ENCODE data around the gene DCBLD2. TPM values are rescaled to one million over a fixed set of nuclear protein-coding genes. Genes with fewer than 3 reads are reported as not detected.

DCBLD2 gene
- 71.5 TPM for polyA plus RNA-seq (2013, experiment 1 of 2)
- polyA plus RNA-seq (2013, experiment 2 of 2), result 66.0 TPM

GRCh38 chr3:98901392-98902350, at the start of gene DCBLD2:
TSS of gene DCBLD2 (minus strand) at chr3:98901695. CDS start at chr3:98901326, 369 bp downstream.
- H3K4me3 ChIP-seq (ENCODE audit: extremely low read depth, insufficient read depth, low read length, poor library complexity, severe bottlenecking), result peak within 1 kb of the TSS; percentile 96
- WGBS, 2 experiments (ENCODE audit: insufficient coverage in 2 of 2), result 0% methylated on average over 46 to 53 of the region's 86 CpGs
- H3K9me3 ChIP-seq (ENCODE audit: control insufficient read depth, low read length), result no peaks in the 10 kb centered on the region
- H3K27ac ChIP-seq (ENCODE audit: low read depth, low read length, severe bottlenecking), result peak within 1 kb of the TSS; percentile 94
- H3K36me3 ChIP-seq (ENCODE audit: control insufficient read depth, insufficient read depth, low read length), result peaks cover 6% of the 10 kb centered on the region
- peaks cover 12% of the 10 kb centered on the region for H3K4me1 ChIP-seq (ENCODE audit: control insufficient read depth, insufficient read depth, low read length, poor library complexity, severe bottlenecking)

GRCh38 chr3:98945666-98946065, 44.2 kb upstream of the DCBLD2 start:
- H3K4me1 ChIP-seq (ENCODE audit: control insufficient read depth, insufficient read depth, low read length, poor library complexity, severe bottlenecking), result no peaks in the 10 kb centered on the region
- H3K9me3 ChIP-seq (ENCODE audit: control insufficient read depth, low read length), result no peaks in the 10 kb centered on the region
- WGBS, 2 experiments (ENCODE audit: insufficient coverage in 2 of 2), result no CpG with 5 or more reads among the region's 1 CpG
- no peak overlapping the region for H3K4me3 ChIP-seq (ENCODE audit: extremely low read depth, insufficient read depth, low read length, poor library complexity, severe bottlenecking)
- H3K36me3 ChIP-seq (ENCODE audit: control insufficient read depth, insufficient read depth, low read length), result no peaks in the 10 kb centered on the region
- H3K27ac ChIP-seq (ENCODE audit: low read depth, low read length, severe bottlenecking), result no peak overlapping the region

GRCh38 chr3:98945101-98945524, 43.6 kb upstream of the DCBLD2 start:
- Histone ChIP-seq H3K9me3 (ENCODE audit: control insufficient read depth, low read length) (no peaks in the 10 kb centered on the region), H3K4me3 (ENCODE audit: extremely low read depth, insufficient read depth, low read length, poor library complexity, severe bottlenecking) (no peak overlapping the region), H3K27ac (ENCODE audit: low read depth, low read length, severe bottlenecking) (no peak overlapping the region), H3K4me1 (ENCODE audit: control insufficient read depth, insufficient read depth, low read length, poor library complexity, severe bottlenecking) (no peaks in the 10 kb centered on the region), H3K36me3 (ENCODE audit: control insufficient read depth, insufficient read depth, low read length) (no peaks in the 10 kb centered on the region)
- WGBS, 2 experiments (ENCODE audit: insufficient coverage in 2 of 2), result no CpG with 5 or more reads among the region's 1 CpG

- H3K36me3 ChIP-seq (ENCODE audit: control insufficient read depth, insufficient read depth, low read length), result no peaks in the 10 kb centered on the region
- no peak overlapping the region for H3K27ac ChIP-seq (ENCODE audit: low read depth, low read length, severe bottlenecking)
- no peak overlapping the region for H3K4me3 ChIP-seq (ENCODE audit: extremely low read depth, insufficient read depth, low read length, poor library complexity, severe bottlenecking)
- H3K9me3 ChIP-seq (ENCODE audit: control insufficient read depth, low read length), result peaks cover 5% of the 10 kb centered on the region
- no peaks in the 10 kb centered on the region for H3K4me1 ChIP-seq (ENCODE audit: control insufficient read depth, insufficient read depth, low read length, poor library complexity, severe bottlenecking)
Measured at GRCh38 chr3:98930413-98930812, 28.9 kb upstream of the DCBLD2 start.

- no peaks in the 10 kb centered on the region for H3K9me3 ChIP-seq (ENCODE audit: control insufficient read depth, low read length)
- H3K4me1 ChIP-seq (ENCODE audit: control insufficient read depth, insufficient read depth, low read length, poor library complexity, severe bottlenecking), result no peaks in the 10 kb centered on the region
- H3K4me3 ChIP-seq (ENCODE audit: extremely low read depth, insufficient read depth, low read length, poor library complexity, severe bottlenecking), result no peak overlapping the region
- no peak overlapping the region for H3K27ac ChIP-seq (ENCODE audit: low read depth, low read length, severe bottlenecking)
- H3K36me3 ChIP-seq (ENCODE audit: control insufficient read depth, insufficient read depth, low read length), result no peaks in the 10 kb centered on the region
- WGBS, 2 experiments (ENCODE audit: insufficient coverage in 2 of 2), result 90 to 100% methylated on average over 2 of the region's 2 CpGs
Measured at GRCh38 chr3:98921957-98922356, 20.5 kb upstream of the DCBLD2 start.

- Histone ChIP-seq H3K9me3 (ENCODE audit: control insufficient read depth, low read length) (no peaks in the 10 kb centered on the region), H3K27ac (ENCODE audit: low read depth, low read length, severe bottlenecking) (no peak overlapping the region), H3K4me3 (ENCODE audit: extremely low read depth, insufficient read depth, low read length, poor library complexity, severe bottlenecking) (no peak overlapping the region), H3K4me1 (ENCODE audit: control insufficient read depth, insufficient read depth, low read length, poor library complexity, severe bottlenecking) (no peaks in the 10 kb centered on the region), H3K36me3 (ENCODE audit: control insufficient read depth, insufficient read depth, low read length) (no peaks in the 10 kb centered on the region)
- 100% methylated on average over 2 of the region's 2 CpGs; no CpG with 5 or more reads in 1 of the 2 experiments for WGBS, 2 experiments (ENCODE audit: insufficient coverage in 2 of 2)
Measured at GRCh38 chr3:98920166-98920565, 18.7 kb upstream of the DCBLD2 start.

- Histone ChIP-seq H3K4me3 (ENCODE audit: extremely low read depth, insufficient read depth, low read length, poor library complexity, severe bottlenecking) (no peak overlapping the region), H3K9me3 (ENCODE audit: control insufficient read depth, low read length) (no peaks in the 10 kb centered on the region), H3K27ac (ENCODE audit: low read depth, low read length, severe bottlenecking) (no peak overlapping the region), H3K36me3 (ENCODE audit: control insufficient read depth, insufficient read depth, low read length) (no peaks in the 10 kb centered on the region), H3K4me1 (ENCODE audit: control insufficient read depth, insufficient read depth, low read length, poor library complexity, severe bottlenecking) (no peaks in the 10 kb centered on the region)
Measured at GRCh38 chr3:98918586-98918985, 17.1 kb upstream of the DCBLD2 start.

GRCh38 chr3:98917608-98918007, 16.1 kb upstream of the DCBLD2 start:
- Histone ChIP-seq H3K4me1 (ENCODE audit: control insufficient read depth, insufficient read depth, low read length, poor library complexity, severe bottlenecking) (no peaks in the 10 kb centered on the region), H3K27ac (ENCODE audit: low read depth, low read length, severe bottlenecking) (no peak overlapping the region)
- whole genome bisulfite sequencing, 2 experiments (ENCODE audit: insufficient coverage in 2 of 2), result no CpG with 5 or more reads among the region's 1 CpG

GRCh38 chr3:98914210-98915080, 12.9 kb upstream of the DCBLD2 start:
- H3K9me3 ChIP-seq (ENCODE audit: control insufficient read depth, low read length), result no peaks in the 10 kb centered on the region
- H3K4me1 ChIP-seq (ENCODE audit: control insufficient read depth, insufficient read depth, low read length, poor library complexity, severe bottlenecking), result no peaks in the 10 kb centered on the region
- no peak overlapping the region for H3K27ac ChIP-seq (ENCODE audit: low read depth, low read length, severe bottlenecking)
- no peaks in the 10 kb centered on the region for H3K36me3 ChIP-seq (ENCODE audit: control insufficient read depth, insufficient read depth, low read length)
- 95 to 98% methylated on average over 4 to 9 of the region's 10 CpGs for WGBS, 2 experiments (ENCODE audit: insufficient coverage in 2 of 2)
- H3K4me3 ChIP-seq (ENCODE audit: extremely low read depth, insufficient read depth, low read length, poor library complexity, severe bottlenecking), result no peak overlapping the region

More at GRCh38 chr3:98917608-98918007, 16.1 kb upstream of the DCBLD2 start:
- H3K36me3 ChIP-seq (ENCODE audit: control insufficient read depth, insufficient read depth, low read length), result no peaks in the 10 kb centered on the region
- no peak overlapping the region for H3K4me3 ChIP-seq (ENCODE audit: extremely low read depth, insufficient read depth, low read length, poor library complexity, severe bottlenecking)
- H3K9me3 ChIP-seq (ENCODE audit: control insufficient read depth, low read length), result no peaks in the 10 kb centered on the region

- Histone ChIP-seq H3K27ac (ENCODE audit: low read depth, low read length, severe bottlenecking) (no peak overlapping the region), H3K9me3 (ENCODE audit: control insufficient read depth, low read length) (peaks cover 3% of the 10 kb centered on the region), H3K36me3 (ENCODE audit: control insufficient read depth, insufficient read depth, low read length) (no peaks in the 10 kb centered on the region), H3K4me3 (ENCODE audit: extremely low read depth, insufficient read depth, low read length, poor library complexity, severe bottlenecking) (no peak overlapping the region), H3K4me1 (ENCODE audit: control insufficient read depth, insufficient read depth, low read length, poor library complexity, severe bottlenecking) (no peaks in the 10 kb centered on the region)
- no CpG with 5 or more reads among the region's 1 CpG for WGBS, 2 experiments (ENCODE audit: insufficient coverage in 2 of 2)
Measured at GRCh38 chr3:98912448-98912847, 11.0 kb upstream of the DCBLD2 start.

Measured in mesodermal cell (in vitro differentiated cells).